ENCODE results near the gene SERHL2. TPM values are rescaled to one million over a fixed set of nuclear protein-coding genes. Genes with fewer than 3 reads are reported as not detected.
"Not testable (repeated sequence)": the region's sequence is repeated elsewhere in the genome, so short reads cannot be mapped to it uniquely, and the experiment has no call there.

The SERHL2 gene
- total RNA-seq, 2 donors from 2014 or later = 1.1 to 1.7 TPM

GRCh38 chr22:42577623-42578240 lies 24.0 kb downstream of the SERHL2 start:
- no peak overlapping the region for H3K4me3 ChIP-seq
- intact Hi-C loops (cut with DNase I) = no loop called here
- H3K9ac ChIP-seq (ENCODE audit: low read depth in 2 of 2, low read length in 2 of 2) = no peak overlapping the region
- H3K36me3 ChIP-seq = no peaks in the 10 kb centered on the region
- DNase-seq = no peak
- TF ChIP-seq, protein P1, sequence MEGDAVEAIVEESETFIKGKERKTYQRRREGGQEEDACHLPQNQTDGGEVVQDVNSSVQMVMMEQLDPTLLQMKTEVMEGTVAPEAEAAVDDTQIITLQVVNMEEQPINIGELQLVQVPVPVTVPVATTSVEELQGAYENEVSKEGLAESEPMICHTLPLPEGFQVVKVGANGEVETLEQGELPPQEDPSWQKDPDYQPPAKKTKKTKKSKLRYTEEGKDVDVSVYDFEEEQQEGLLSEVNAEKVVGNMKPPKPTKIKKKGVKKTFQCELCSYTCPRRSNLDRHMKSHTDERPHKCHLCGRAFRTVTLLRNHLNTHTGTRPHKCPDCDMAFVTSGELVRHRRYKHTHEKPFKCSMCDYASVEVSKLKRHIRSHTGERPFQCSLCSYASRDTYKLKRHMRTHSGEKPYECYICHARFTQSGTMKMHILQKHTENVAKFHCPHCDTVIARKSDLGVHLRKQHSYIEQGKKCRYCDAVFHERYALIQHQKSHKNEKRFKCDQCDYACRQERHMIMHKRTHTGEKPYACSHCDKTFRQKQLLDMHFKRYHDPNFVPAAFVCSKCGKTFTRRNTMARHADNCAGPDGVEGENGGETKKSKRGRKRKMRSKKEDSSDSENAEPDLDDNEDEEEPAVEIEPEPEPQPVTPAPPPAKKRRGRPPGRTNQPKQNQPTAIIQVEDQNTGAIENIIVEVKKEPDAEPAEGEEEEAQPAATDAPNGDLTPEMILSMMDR (IDR thresholded peaks at IDR 0.05) = no peak
- no peak overlapping the region for H3K27ac ChIP-seq
- H3K27me3 ChIP-seq = no peaks in the 10 kb centered on the region
- H3K9me3 ChIP-seq = no peaks in the 10 kb centered on the region
- no peaks in the 10 kb centered on the region for H3K4me1 ChIP-seq

DNA sequence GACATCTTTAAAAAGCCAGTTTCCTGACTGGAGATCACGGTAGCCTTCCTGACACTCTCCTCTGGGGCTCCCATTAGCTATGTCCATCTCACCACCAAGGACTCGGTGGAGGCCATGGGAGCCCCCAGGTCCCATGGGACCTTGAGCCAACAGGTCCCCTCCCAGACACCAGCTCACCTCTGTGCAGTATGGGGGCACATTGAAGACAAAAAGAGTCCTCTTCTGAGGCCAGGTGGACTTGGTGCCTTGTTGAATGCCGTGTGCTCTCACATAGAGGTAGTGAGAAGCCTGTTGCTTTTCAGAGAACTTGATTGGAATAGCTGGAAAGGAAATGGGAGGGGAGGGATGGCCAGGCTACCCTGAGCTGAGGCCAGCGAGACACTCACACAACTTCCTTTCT lies 26.3 kb downstream of the SERHL2 start:
- H3K4me3 ChIP-seq; H3K9me3 ChIP-seq; H3K9ac ChIP-seq (ENCODE audit: low read depth in 2 of 2, low read length in 2 of 2); H3K27me3 ChIP-seq; DNase-seq; H3K27ac ChIP-seq; H3K4me1 ChIP-seq; intact Hi-C loops (cut with DNase I); H3K36me3 ChIP-seq: not testable (repeated sequence)

DNA sequence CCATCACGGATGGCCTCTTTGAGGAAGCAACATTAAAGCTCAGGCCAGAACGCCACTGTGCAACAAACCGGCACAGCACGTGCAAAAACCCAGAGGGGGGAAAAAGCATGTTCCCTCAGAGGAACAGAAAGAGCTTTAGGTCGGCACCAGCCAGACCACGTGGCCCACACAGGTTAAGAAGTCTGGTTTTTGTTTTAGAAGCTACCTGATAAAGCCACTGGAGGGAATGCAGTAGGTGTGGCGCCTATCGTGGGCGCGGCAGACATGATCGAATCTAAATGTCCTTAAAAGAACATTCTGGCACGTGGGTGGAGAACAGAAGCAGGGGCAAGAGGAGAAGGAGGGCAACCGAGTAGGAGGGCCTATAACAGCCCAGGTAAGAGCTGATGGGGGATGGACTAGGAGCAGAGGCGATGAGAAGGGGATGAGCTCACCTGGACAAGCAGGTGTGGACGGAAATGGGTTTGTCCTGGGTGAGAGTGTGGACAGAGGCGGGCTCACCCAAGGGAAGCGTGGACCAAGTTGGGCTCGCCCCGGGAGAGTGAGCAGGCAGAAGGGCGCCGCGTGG lies 27.5 kb downstream of the SERHL2 start:
- peak overlapping the region; percentile 89 for H3K4me3 ChIP-seq
- H3K9ac ChIP-seq (ENCODE audit: low read depth in 2 of 2, low read length in 2 of 2) = peak overlapping the region; percentile 46 to 69
- H3K36me3 ChIP-seq; intact Hi-C loops (cut with DNase I); DNase-seq; H3K9me3 ChIP-seq; H3K27me3 ChIP-seq; H3K4me1 ChIP-seq: not testable (repeated sequence)
- H3K27ac ChIP-seq = peak overlapping the region; percentile 40

DNA sequence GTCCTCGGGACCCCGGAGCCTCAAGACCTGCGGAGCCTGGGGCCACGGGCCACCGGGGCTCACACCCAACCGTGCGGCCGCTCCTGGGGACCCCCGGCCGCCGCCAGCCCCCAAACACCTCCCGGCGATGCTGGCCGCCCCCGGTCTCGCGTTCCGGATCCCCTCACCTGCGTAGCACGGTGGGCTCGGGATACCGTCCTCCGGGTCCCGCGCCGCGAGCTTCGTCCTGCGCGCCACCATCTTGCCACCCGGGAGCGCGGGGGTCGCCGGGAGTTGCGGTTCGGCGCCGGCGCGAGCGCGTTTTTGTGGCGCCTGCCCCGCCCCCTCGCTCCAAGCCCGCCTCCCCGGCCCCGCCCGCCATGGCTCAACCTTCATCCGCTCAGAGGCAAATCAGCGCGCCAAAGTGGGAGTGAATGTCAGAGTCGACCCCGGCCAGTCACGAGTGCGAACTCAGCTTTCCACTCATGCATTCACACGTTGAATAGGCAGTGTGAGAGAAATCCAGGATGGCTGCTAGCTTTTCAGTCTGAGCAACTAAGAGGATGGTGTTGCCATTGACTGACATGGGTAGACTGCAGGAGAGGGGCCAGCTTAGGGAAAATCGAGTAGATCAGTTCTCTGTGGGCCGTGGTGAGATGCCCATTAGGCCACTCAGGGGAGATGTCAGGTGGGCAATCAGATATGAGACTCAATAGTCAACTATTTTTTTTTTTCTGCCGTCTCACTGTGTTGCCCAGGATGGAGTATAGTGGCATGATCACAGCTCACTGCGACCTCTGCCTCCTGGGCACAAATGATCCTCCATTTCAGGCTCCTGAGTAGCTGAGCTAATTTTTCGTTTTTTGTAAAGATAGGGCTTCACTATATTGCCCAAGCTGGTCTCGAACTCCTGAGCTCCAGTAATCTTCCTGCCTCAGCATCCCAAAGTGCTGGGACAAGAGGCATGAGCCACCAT lies 28.3 kb downstream of the SERHL2 start:
- peak overlapping the region; percentile 40 for H3K27ac ChIP-seq
- TF ChIP-seq, protein P1 (IDR thresholded peaks at IDR 0.05) = no peak
- H3K27me3 ChIP-seq = no peaks in the 10 kb centered on the region
- H3K4me3 ChIP-seq = peak overlapping the region; percentile 89
- intact Hi-C loops (cut with DNase I) = no loop called here
- H3K36me3 ChIP-seq = peaks cover 7% of the 10 kb centered on the region
- DNase-seq = peak; percentile 84
- peak overlapping the region; percentile 46 to 69 for H3K9ac ChIP-seq (ENCODE audit: low read depth in 2 of 2, low read length in 2 of 2)
- no peaks in the 10 kb centered on the region for H3K4me1 ChIP-seq
- H3K9me3 ChIP-seq = no peaks in the 10 kb centered on the region

- H3K9me3 ChIP-seq = no peaks in the 10 kb centered on the region
- intact Hi-C loops (cut with DNase I) = no loop called here
- H3K36me3 ChIP-seq = peaks cover 14% of the 10 kb centered on the region
- H3K4me3 ChIP-seq = no peak overlapping the region
- no peak for DNase-seq
- TF ChIP-seq, protein P1 (IDR thresholded peaks at IDR 0.05) = no peak
- no peak overlapping the region for H3K27ac ChIP-seq
- H3K27me3 ChIP-seq = no peaks in the 10 kb centered on the region
- no peaks in the 10 kb centered on the region for H3K4me1 ChIP-seq
- no peak overlapping the region for H3K9ac ChIP-seq (ENCODE audit: low read depth in 2 of 2, low read length in 2 of 2)
Observed at GRCh38 chr22:42582987-42583386, 29.2 kb downstream of the SERHL2 start.

DNA sequence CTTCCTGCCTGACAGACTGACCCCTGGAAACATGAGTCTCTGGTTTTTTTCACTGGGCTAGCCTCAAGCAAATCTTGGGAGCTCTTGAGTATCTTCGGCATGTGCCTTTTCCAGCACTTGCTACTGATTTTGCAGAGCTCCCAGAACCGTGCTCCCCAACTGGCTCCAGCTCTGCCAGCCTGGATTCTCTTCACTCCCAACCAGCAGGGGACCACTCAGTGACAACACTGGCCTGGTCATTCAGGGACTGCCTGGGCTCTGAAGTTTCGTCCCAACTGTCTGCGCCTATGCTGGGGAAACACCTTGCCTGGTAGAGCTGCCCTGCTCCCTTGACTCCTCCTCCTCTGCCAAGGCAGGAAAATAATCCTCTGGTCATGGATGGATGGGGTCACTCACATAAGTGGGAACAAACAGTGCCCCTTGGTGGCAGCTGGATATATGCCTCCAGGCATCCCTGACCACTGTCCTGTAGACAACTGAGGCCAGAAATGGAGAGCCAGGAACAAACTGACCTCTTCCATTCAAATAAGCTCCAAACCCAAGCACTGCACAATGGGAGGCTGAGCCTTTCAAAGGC lies 30.7 kb downstream of the SERHL2 start:
- Histone ChIP-seq H3K9me3 (no peaks in the 10 kb centered on the region), H3K4me3 (no peak overlapping the region), H3K9ac (ENCODE audit: low read depth in 2 of 2, low read length in 2 of 2) (no peak overlapping the region), H3K27me3 (no peaks in the 10 kb centered on the region), H3K36me3 (peaks cover 14% of the 10 kb centered on the region), H3K4me1 (no peaks in the 10 kb centered on the region), H3K27ac (no peak overlapping the region)
- intact Hi-C loops (cut with DNase I) = no loop called here
- TF ChIP-seq, protein P1 (IDR thresholded peaks at IDR 0.05) = no peak
- DNase-seq = no peak

Data from colonic mucosa (tissue), 4 donors.